Body of pancreas (tissue), 4 donors: ENCODE results near the gene ASTE1. TPM values are rescaled to one million over a fixed set of nuclear protein-coding genes. Genes with fewer than 3 reads are reported as not detected.

Experiments
- ATAC-seq: fragments of 150-250 bp; one replicate; pipeline ENCODE4 v1.9.1; 2016
- DNase-seq, 4 donors: peaks; one replicate each; pipeline ENCODE4 v3.0.0-alpha.2; 2019
- H3K27ac ChIP-seq, 4 donors: fragments of 200-600 bp; sonication (generic); 1 replicate in 3 of 4; 2 replicates in 1 of 4; pipeline versions ENCODE4 v1.5.1 to v1.6.1; 2016 to 2019; ENCODE audit warnings: mild to moderate bottlenecking in 1 of 4, mixed read lengths in 1 of 4, moderate library complexity in 1 of 4
- H3K27me3 ChIP-seq, 2 donors: fragments of 200-600 bp; sonication (generic); one replicate each; pipeline ENCODE4 v1.6.0; 2016; ENCODE audit warnings: mild to moderate bottlenecking in 1 of 2
- H3K36me3 ChIP-seq, 2 donors: fragments of 200-600 bp; sonication (generic); replicated peaks in 1 of 2; 2 replicates each; pipeline ENCODE4 v1.5.1; 2016; ENCODE audit warnings: low read depth in 2 of 2; ENCODE audit not compliant: insufficient read depth in 1 of 2
- H3K4me1 ChIP-seq: fragments of 200-600 bp; sonication (generic); one replicate; pipeline ENCODE4 v1.6.0; 2016
- H3K4me3 ChIP-seq, 2 donors: fragments of 200-600 bp; sonication (generic); 1 replicate in 1 of 2; 2 replicates in 1 of 2; pipeline ENCODE4 v1.5.1; 2016 to 2019
- H3K9me3 ChIP-seq, 3 donors: fragments of 200-600 bp; sonication (generic); 1 replicate in 2 of 3; 2 replicates in 1 of 3; pipeline ENCODE4 v1.5.1; 2016
- POLR2A ChIP-seq, 3 donors: fragments of 450-650 bp; IDR thresholded peaks; one replicate each; pipeline ENCODE4 v1.6.1; 2016; ENCODE audit warnings: antibody characterized with exemption in 3 of 3, mild to moderate bottlenecking in 2 of 3
- WGBS, 2 donors: methylation state at CpG; one replicate each; pipeline ENCODE4 v1.1.5; 2017; 5-methylcytosine and 5-hydroxymethylcytosine counted together
- intact Hi-C: fragments of 100-400 bp; cut with DNase I; formaldehyde crosslinking; loops from one replicate; pipeline ENCODE4 v1.15.1; 2023
- total RNA-seq, 2 donors: library from RNA; depleted of rRNA; stranded (reverse); fragments of >200 nt; gene quantifications; one replicate each; pipeline ENCODE4 v1.1.0, GENCODE V29; 2016
- TF ChIP-seq, protein P1 (sequence below), 7 experiments: fragments of 450-650 bp in 4 of 7; fragments of 200-600 bp in 3 of 7; sonication (generic) in 3 of 7; IDR thresholded peaks; one replicate each; pipeline ENCODE4 v1.5.1; 2016 to 2019; ENCODE audit warnings: antibody characterized with exemption in 7 of 7

ASTE1 gene, protein sequence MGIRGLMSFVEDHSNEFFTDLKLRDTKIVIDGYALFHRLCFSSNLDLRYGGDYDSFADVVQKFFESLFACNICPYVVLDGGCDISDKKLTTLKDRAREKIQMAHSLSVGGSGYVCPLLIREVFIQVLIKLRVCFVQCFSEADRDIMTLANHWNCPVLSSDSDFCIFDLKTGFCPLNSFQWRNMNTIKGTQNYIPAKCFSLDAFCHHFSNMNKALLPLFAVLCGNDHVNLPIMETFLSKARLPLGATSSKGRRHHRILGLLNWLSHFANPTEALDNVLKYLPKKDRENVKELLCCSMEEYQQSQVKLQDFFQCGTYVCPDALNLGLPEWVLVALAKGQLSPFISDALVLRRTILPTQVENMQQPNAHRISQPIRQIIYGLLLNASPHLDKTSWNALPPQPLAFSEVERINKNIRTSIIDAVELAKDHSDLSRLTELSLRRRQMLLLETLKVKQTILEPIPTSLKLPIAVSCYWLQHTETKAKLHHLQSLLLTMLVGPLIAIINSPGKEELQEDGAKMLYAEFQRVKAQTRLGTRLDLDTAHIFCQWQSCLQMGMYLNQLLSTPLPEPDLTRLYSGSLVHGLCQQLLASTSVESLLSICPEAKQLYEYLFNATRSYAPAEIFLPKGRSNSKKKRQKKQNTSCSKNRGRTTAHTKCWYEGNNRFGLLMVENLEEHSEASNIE
- total RNA-seq = 10 to 100 TPM in 1 of 2 donors, 1 to 10 TPM in 1; 3.4 to 10.5 TPM

DNA sequence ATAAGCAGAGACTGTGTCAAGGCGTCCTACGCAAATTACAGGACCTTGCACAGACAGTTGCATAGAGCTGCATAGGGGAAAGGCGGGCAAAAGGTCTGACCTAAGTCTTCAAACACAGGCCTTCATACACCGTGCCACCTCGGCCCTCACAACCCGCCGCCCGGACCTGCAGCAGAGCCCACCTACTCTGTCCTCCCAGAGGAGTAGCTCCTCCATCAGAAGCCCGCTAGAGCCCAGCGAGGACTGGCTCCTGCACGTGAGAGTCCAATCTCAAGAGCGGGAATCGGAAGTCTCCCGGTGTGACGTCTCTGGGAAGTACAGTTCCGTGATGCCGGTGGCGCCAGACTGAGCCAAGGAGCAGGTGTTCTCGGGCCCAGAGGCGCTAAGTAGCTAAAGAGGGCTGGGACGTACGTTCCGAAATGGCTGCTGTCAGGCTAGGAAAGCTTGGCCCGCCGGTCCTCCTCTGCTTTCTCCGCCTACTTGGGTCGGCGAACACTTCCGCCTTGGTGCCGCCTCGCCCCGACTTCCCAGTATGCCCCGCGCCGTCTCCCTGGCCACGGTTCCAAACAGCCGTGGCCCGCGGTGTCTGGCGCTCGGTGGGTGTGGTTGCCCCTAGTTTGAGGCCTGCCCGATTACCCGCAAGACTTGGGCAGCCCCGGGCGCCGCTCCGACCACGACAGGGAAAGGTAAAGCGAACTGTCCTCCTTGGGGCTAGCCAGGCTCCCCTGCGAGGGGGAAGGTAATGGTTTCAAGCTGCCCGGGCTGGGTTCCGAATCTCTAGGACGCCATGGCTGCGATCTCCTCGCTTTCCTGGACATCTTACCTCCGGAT, at the start of gene ASTE1, which contains the start of gene NEK11:
Gene ASTE1 (minus strand): TSS at position 505 of the 831 bp plus-strand sequence. CDS start 1,519 bp downstream, outside the sequence.
Gene NEK11 (plus strand): TSS at position 557 of the 831 bp plus-strand sequence. CDS start 2,832 bp downstream, outside the sequence.
- Histone ChIP-seq H3K4me1 (peaks cover 28% of the 10 kb centered on the region), H3K36me3 (no peaks in the 10 kb centered on the region), H3K27ac (peak within 1 kb of the TSS; percentile 78 to 94 (median 82)), H3K4me3 (peak within 1 kb of the TSS; percentile 7 to 45), H3K9me3 (no peaks in the 10 kb centered on the region), H3K27me3 (no peaks in the 10 kb centered on the region)
- WGBS, 2 donors = 0% methylated on average over 12 to 56 of the region's 56 CpGs
- DNase-seq (peak; percentile 87 to 93 (median 90)), ATAC-seq (peak; percentile 98)
- TF ChIP-seq POLR2A (IDR thresholded peaks at IDR 0.05) = peak; percentile 44 to 89 (median 82)
- TF ChIP-seq, protein P1, sequence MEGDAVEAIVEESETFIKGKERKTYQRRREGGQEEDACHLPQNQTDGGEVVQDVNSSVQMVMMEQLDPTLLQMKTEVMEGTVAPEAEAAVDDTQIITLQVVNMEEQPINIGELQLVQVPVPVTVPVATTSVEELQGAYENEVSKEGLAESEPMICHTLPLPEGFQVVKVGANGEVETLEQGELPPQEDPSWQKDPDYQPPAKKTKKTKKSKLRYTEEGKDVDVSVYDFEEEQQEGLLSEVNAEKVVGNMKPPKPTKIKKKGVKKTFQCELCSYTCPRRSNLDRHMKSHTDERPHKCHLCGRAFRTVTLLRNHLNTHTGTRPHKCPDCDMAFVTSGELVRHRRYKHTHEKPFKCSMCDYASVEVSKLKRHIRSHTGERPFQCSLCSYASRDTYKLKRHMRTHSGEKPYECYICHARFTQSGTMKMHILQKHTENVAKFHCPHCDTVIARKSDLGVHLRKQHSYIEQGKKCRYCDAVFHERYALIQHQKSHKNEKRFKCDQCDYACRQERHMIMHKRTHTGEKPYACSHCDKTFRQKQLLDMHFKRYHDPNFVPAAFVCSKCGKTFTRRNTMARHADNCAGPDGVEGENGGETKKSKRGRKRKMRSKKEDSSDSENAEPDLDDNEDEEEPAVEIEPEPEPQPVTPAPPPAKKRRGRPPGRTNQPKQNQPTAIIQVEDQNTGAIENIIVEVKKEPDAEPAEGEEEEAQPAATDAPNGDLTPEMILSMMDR (IDR thresholded peaks at IDR 0.05) = no peak
- intact Hi-C loops = no loop called here

DNA sequence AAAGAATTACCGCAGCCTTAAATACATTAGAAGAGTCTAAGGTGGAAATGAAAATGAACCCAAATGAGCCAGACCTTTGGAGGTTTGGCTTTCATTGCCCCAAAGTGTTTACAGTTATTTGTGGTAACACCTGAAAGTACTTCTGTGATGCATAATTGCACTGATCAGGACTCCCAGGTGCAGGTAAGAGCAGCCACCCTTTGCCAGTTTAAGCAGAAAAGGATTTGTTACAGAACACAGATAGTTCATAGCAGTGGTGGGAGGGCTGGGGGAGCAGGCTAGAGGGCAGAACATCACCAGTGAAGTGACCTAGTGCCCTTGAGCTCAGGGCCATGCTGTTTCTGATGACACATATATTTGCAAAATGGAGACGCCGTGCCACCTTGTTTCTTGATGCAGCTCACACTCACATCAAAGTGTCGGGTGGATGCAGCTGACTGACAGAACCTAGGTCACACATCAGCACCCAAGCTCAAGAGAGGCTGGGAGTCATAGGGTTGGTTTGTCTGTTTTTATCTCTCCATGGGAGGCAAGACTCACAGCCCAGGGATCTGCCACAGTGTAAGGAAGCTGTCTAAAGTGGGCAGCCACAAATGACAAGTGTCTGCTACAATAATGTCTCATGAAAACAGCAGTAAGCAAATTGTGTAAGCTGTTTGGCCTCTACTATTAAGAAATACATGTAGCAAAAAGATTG, 49.2 kb upstream of the ASTE1 start:
- DNase-seq = no peak
- Histone ChIP-seq H3K4me1 (no peaks in the 10 kb centered on the region), H3K9me3 (no peaks in the 10 kb centered on the region), H3K27me3 (no peaks in the 10 kb centered on the region), H3K4me3 (no peak overlapping the region), H3K27ac (no peak overlapping the region), H3K36me3 (no peaks in the 10 kb centered on the region)
- ATAC-seq = no peak
- WGBS, 2 donors = 65 to 66% methylated on average over 4 of the region's 4 CpGs
- intact Hi-C loops = no loop called here
- TF ChIP-seq, protein P1 (IDR thresholded peaks at IDR 0.05) = no peak
- TF ChIP-seq POLR2A (IDR thresholded peaks at IDR 0.05) = no peak

DNA sequence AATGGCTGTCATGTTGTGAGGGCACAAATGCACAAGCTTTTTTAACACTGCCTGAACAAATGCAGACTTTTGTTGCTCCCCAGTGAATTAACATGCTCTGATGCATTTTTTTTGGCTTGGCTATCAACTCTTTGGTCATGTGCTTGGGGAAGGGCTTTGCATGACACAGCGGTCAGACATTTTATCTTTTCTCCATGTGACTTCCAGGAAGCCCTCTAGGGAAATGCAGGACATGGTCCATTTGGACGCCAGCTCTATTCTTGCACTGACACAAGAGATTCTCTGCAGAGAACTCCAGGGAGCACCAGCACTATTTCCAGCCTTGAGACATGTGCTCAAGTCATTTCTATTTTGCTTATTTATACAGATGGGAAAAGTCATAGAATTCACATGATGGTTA, 46.2 kb upstream of the ASTE1 start:
- 65 to 70% methylated on average over 2 of the region's 2 CpGs for WGBS, 2 donors
- no peaks in the 10 kb centered on the region for H3K9me3 ChIP-seq
- H3K36me3 ChIP-seq = no peaks in the 10 kb centered on the region
- DNase-seq (peak in 1 of 4 donors; percentile 13), ATAC-seq (no peak)
- H3K4me3 ChIP-seq = no peak overlapping the region
- no peak overlapping the region for H3K27ac ChIP-seq
- no peaks in the 10 kb centered on the region for H3K4me1 ChIP-seq
- H3K27me3 ChIP-seq = no peaks in the 10 kb centered on the region
- TF ChIP-seq, protein P1 (IDR thresholded peaks at IDR 0.05) = no peak
- no peak for TF ChIP-seq POLR2A (IDR thresholded peaks at IDR 0.05)
- intact Hi-C loops = no loop called here

- TF ChIP-seq, protein P1 (IDR thresholded peaks at IDR 0.05) = no peak
- TF ChIP-seq POLR2A (IDR thresholded peaks at IDR 0.05) = no peak
- Histone ChIP-seq H3K27me3 (no peaks in the 10 kb centered on the region), H3K27ac (no peak overlapping the region), H3K4me1 (no peaks in the 10 kb centered on the region), H3K9me3 (no peaks in the 10 kb centered on the region), H3K4me3 (no peak overlapping the region), H3K36me3 (no peaks in the 10 kb centered on the region)
- intact Hi-C loops = no loop called here
- 49 to 57% methylated on average over 2 of the region's 2 CpGs for WGBS, 2 donors
- DNase-seq = no peak
- no peak for ATAC-seq
Observed at GRCh38 chr3:131072099-131072559, 45.5 kb upstream of the ASTE1 start.
